SK-N-SH treated with all-trans-retinoic acid at 6 μM for 48 hours (cell line): ENCODE data around the gene SIM2.

Source experiments
- BACH2 ChIP-seq: fragments of 250-450 bp; sonication (Bioruptor Pico); IDR thresholded peaks from 2 replicates; pipeline ENCODE4 v1.9.0; 2021; ENCODE audit warnings: mild to moderate bottlenecking, borderline replicate concordance
- ZNF565 ChIP-seq: fragments of 450-650 bp; formaldehyde crosslinking; conservative IDR thresholded peaks from 2 replicates; pipeline ENCODE4 v1.5.0; 2020; ENCODE audit warnings: low read depth, mild to moderate bottlenecking, moderate library complexity
- ZNF70 ChIP-seq: fragments of 450-650 bp; formaldehyde crosslinking; IDR thresholded peaks from 2 replicates; pipeline ENCODE4 v1.5.0; 2020; ENCODE audit warnings: mild to moderate bottlenecking, moderate library complexity
- ZNF8 ChIP-seq: fragments of 450-650 bp; formaldehyde crosslinking; IDR thresholded peaks from 2 replicates; pipeline ENCODE4 v1.5.0; 2020; ENCODE audit warnings: mild to moderate bottlenecking, moderate library complexity

DNA sequence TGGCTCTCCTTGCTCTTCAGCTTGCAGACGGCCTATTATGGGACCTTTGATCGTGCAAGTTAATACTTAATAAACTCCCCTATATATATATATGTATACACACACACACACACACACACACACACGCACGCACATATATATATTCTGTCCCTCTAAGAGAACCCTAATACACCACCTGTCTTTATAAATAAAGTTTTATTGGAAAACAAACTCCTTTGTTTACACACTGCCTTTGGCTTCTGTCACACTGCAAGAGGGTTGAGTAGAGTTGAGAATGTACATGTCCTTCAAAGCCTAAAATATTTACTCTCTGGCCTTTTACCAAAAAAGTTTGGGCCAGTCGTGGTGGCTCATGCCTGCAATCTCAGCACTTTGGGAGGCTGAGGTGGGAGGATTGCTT is 26.2 kb upstream of the SIM2 start:
- TF ChIP-seq ZNF565 (CRISPR knock-in tag): no peak
- TF ChIP-seq ZNF8 (CRISPR knock-in tag): no peak
- TF ChIP-seq ZNF70 (CRISPR knock-in tag): no peak
- no peak for TF ChIP-seq BACH2 (CRISPR knock-in tag)
